ENCODE measurements around the gene FARP1. TPM values are rescaled to one million over a fixed set of nuclear protein-coding genes. Genes with fewer than 3 reads are reported as not detected.
A peak's percentile ranks its signal among the peaks of the same experiment; 100 is the strongest.

FARP1 gene
- total RNA-seq, 4 donors from 2014 or later = 13.1 to 71.2 (median 46.6) TPM

GRCh38 chr13:98208606-98209005, 65.7 kb downstream of the FARP1 start:
- Histone ChIP-seq H3K36me3 (no peaks in the 10 kb centered on the region), H3K4me3 (no peak overlapping the region), H3K27ac (peak overlapping the region in 1 of 2 donors; percentile 77), H3K27me3 (no peaks in the 10 kb centered on the region), H3K9me3 (peaks cover 0 to 5% of the 10 kb centered on the region in 2 donors), H3K4me1 (peaks cover 0 to 7% of the 10 kb centered on the region in 2 donors)
- TF ChIP-seq, protein P1, sequence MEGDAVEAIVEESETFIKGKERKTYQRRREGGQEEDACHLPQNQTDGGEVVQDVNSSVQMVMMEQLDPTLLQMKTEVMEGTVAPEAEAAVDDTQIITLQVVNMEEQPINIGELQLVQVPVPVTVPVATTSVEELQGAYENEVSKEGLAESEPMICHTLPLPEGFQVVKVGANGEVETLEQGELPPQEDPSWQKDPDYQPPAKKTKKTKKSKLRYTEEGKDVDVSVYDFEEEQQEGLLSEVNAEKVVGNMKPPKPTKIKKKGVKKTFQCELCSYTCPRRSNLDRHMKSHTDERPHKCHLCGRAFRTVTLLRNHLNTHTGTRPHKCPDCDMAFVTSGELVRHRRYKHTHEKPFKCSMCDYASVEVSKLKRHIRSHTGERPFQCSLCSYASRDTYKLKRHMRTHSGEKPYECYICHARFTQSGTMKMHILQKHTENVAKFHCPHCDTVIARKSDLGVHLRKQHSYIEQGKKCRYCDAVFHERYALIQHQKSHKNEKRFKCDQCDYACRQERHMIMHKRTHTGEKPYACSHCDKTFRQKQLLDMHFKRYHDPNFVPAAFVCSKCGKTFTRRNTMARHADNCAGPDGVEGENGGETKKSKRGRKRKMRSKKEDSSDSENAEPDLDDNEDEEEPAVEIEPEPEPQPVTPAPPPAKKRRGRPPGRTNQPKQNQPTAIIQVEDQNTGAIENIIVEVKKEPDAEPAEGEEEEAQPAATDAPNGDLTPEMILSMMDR (IDR thresholded peaks at IDR 0.05) = no peak
- TF ChIP-seq POLR2A (IDR thresholded peaks at IDR 0.05) = no peak
- intact Hi-C loops (cut with DNase I; ENCODE audit: low total_unique reads) = no loop called here
- DNase-seq = no peak

GRCh38 chr13:98212763-98213162, 69.9 kb downstream of the FARP1 start:
- TF ChIP-seq, protein P1 (IDR thresholded peaks at IDR 0.05) = no peak
- no peak for TF ChIP-seq POLR2A (IDR thresholded peaks at IDR 0.05)
- no peak overlapping the region for H3K4me3 ChIP-seq
- intact Hi-C loops (cut with DNase I; ENCODE audit: low total_unique reads) = no loop called here

GRCh38 chr13:98213354-98213753, 70.5 kb downstream of the FARP1 start:
- DNase-seq = no peak
- Histone ChIP-seq H3K4me3 (no peak overlapping the region), H3K27ac (no peak overlapping the region), H3K9me3 (no peaks in the 10 kb centered on the region), H3K4me1 (peaks cover 0 to 19% of the 10 kb centered on the region in 2 donors), H3K36me3 (no peaks in the 10 kb centered on the region), H3K27me3 (no peaks in the 10 kb centered on the region)
- intact Hi-C loops (cut with DNase I; ENCODE audit: low total_unique reads) = no loop called here
- TF ChIP-seq, protein P1 (IDR thresholded peaks at IDR 0.05) = no peak
- TF ChIP-seq POLR2A (IDR thresholded peaks at IDR 0.05) = no peak

More at GRCh38 chr13:98212763-98213162, 69.9 kb downstream of the FARP1 start:
- H3K9me3 ChIP-seq = no peaks in the 10 kb centered on the region
- H3K27ac ChIP-seq = no peak overlapping the region
- no peak for DNase-seq
- peaks cover 0 to 19% of the 10 kb centered on the region in 2 donors for H3K4me1 ChIP-seq
- no peaks in the 10 kb centered on the region for H3K36me3 ChIP-seq
- H3K27me3 ChIP-seq = no peaks in the 10 kb centered on the region

DNA sequence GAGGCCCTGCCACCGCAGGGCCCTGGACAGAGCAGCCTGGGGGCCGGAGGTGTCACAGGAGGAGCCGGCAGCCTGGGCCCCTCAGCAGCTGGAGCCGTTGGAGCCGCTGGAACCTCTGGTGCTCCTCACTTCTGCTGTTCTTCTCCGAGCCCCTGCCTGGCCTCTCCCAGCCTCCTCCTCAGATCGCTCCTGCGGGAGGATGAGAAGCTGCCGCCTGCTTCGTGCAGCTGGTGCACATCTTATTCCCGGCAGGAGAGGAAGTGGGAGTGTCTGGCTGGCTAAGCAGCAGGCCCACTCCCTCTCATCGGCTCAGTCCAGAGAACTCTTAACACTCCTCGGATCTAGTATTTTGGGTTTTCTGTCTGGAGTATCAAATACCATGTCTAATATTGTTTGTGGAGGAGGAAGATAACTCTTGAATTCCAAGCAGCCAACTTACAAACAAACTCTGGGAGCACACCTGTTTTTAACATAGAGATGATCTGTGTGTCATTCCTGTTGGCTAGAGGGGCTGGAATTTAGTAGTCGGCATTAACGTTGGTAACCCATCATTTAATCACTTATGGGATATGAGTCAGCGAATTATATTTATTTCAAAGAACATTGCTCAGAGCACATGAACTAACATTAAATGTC, 71.2 kb downstream of the FARP1 start:
- no peak for TF ChIP-seq POLR2A (IDR thresholded peaks at IDR 0.05)
- TF ChIP-seq, protein P1 (IDR thresholded peaks at IDR 0.05) = no peak
- H3K9me3 ChIP-seq = no peaks in the 10 kb centered on the region
- DNase-seq = peak; percentile 56 to 61
- peak overlapping the region; percentile 32 to 48 for H3K27ac ChIP-seq
- H3K36me3 ChIP-seq = no peaks in the 10 kb centered on the region
- H3K4me1 ChIP-seq = peaks cover 0 to 19% of the 10 kb centered on the region in 2 donors
- H3K27me3 ChIP-seq = no peaks in the 10 kb centered on the region
- intact Hi-C loops (cut with DNase I; ENCODE audit: low total_unique reads) = no loop called here
- no peak overlapping the region for H3K4me3 ChIP-seq

DNA sequence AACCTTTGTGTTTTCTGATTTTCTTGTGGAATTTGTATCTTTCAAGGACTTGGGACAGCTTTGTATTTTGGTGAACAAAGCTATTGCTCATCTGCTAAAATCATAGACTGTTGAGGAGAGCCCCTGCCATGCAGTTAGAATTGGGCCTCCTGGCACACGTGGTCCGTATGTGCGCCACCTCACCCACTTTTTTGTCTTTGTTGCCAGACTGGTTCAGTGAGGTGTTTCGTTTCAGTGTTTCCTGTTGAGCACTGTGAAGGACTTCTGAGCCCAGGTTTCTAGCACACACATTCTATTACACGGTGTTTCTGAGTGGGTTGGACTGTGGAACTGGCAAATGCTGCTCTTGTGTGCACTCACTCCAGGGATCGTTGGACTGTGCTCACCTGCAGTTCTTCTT, 71.8 kb downstream of the FARP1 start:
- TF ChIP-seq, protein P1 (IDR thresholded peaks at IDR 0.05) = no peak
- no peak for TF ChIP-seq POLR2A (IDR thresholded peaks at IDR 0.05)
- intact Hi-C loops (cut with DNase I; ENCODE audit: low total_unique reads) = no loop called here
- no peaks in the 10 kb centered on the region for H3K9me3 ChIP-seq
- H3K36me3 ChIP-seq = no peaks in the 10 kb centered on the region
- DNase-seq = no peak
- H3K27ac ChIP-seq = peak overlapping the region in 1 of 2 donors; percentile 32
- H3K27me3 ChIP-seq = no peaks in the 10 kb centered on the region
- peaks cover 0 to 19% of the 10 kb centered on the region in 2 donors for H3K4me1 ChIP-seq
- no peak overlapping the region for H3K4me3 ChIP-seq
